ENCODE measurements around the gene COG5.
"Not testable (repeated sequence)": the region's sequence is repeated elsewhere in the genome, so short reads cannot be mapped to it uniquely, and the experiment has no call there.

COG5 gene

DNA sequence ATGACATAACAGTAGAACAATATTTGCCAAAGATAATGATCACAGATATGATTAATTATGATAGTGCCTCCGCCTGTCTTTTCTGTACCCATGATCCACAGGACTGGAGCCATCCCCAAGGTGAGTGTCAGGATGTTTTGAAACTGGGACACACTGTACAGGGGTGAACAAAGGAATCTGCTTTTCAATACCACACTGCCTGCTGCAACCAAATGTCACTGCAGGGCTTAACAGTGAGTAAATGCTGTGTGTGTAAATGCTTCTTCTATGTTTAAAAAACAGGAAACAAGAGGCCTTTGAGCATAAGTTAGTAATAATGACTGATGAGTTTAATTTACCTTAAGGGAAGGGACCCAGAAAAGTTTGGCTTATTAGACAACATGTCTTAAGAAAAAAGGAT lies 329.7 kb downstream of the COG5 start:
- H3K4me3 ChIP-seq (ENCODE audit: low read depth, low read length) = no peak overlapping the region
- no peak for DNase-seq (ENCODE audit: low read depth)
- TF ChIP-seq, protein P1, sequence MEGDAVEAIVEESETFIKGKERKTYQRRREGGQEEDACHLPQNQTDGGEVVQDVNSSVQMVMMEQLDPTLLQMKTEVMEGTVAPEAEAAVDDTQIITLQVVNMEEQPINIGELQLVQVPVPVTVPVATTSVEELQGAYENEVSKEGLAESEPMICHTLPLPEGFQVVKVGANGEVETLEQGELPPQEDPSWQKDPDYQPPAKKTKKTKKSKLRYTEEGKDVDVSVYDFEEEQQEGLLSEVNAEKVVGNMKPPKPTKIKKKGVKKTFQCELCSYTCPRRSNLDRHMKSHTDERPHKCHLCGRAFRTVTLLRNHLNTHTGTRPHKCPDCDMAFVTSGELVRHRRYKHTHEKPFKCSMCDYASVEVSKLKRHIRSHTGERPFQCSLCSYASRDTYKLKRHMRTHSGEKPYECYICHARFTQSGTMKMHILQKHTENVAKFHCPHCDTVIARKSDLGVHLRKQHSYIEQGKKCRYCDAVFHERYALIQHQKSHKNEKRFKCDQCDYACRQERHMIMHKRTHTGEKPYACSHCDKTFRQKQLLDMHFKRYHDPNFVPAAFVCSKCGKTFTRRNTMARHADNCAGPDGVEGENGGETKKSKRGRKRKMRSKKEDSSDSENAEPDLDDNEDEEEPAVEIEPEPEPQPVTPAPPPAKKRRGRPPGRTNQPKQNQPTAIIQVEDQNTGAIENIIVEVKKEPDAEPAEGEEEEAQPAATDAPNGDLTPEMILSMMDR (IDR thresholded peaks at IDR 0.05; ENCODE audit: low read depth, low read length, missing control alignments) = no peak

DNA sequence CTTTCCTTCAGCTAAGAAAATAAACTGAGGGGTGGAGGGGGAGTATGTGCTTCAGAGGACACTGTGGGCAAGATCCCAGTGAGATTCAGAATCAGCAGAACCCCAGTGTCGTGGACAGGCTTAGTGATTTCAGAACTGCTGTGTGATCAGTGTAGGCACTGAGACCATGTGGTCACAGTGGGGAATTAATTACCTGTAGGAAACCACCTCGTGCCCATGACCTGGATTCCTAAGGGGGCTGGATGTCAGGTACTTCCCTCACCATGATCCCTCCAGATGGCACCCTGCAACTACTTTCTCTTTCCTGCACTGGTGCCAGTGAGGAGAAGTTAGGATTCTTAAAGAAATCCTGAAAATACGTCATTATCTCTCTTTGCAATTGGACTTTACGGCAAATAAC lies 330.5 kb downstream of the COG5 start:
- no peak for DNase-seq (ENCODE audit: low read depth)
- no peak overlapping the region for H3K4me3 ChIP-seq (ENCODE audit: low read depth, low read length)

DNA sequence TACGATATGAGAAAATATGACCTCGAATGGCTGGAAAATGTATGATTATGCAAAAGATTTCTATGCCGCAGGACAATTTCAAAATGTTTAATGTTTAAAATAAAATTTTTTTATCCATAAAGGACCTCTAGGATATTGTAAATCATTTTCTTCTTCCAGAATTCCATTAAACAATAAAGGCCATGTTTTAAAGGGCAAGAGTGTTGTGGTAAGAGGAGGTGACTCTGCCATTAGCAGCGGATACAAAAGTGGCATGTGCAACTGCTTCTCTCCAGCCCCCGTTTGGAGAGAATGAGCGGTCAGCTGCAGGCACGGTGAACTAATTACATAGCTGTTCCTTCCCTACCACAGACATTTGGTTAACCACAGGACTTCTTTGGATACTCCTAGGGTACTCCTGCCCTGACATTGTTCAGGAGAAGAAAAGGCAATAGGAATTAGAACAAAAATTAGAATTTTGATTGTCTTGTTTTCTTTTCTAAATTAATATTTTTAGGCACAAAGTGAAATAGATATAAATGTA lies 331.1 kb downstream of the COG5 start:
- TF ChIP-seq, protein P1 (IDR thresholded peaks at IDR 0.05; ENCODE audit: low read depth, low read length, missing control alignments) = no peak
- no peak overlapping the region for H3K4me3 ChIP-seq (ENCODE audit: low read depth, low read length)
- DNase-seq (ENCODE audit: low read depth) = no peak

More for the DNA sequence above, 330.5 kb downstream of the COG5 start:
- TF ChIP-seq, protein P1 (IDR thresholded peaks at IDR 0.05; ENCODE audit: low read depth, low read length, missing control alignments) = no peak

DNA sequence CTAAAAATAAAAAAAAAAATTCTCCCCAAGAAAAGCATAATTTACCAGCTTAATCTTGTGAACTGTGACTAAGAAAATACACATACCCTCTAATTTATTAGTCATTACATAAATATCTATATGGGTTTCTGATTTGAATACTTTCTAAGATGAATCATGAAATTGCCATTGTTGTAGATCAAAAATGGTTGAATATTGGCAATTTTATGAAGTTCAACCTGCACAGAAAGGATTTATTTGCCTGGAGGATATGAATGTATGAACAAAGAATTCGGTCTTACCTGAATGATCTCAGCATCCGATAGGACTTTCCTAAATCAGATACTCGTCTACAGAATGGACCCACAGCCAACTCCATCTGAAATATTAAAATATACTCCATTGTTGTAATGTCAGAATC lies 333.4 kb downstream of the COG5 start:
- TF ChIP-seq, protein P1 (IDR thresholded peaks at IDR 0.05; ENCODE audit: low read depth, low read length, missing control alignments) = no peak
- DNase-seq (ENCODE audit: low read depth) = no peak
- no peak overlapping the region for H3K4me3 ChIP-seq (ENCODE audit: low read depth, low read length)

DNA sequence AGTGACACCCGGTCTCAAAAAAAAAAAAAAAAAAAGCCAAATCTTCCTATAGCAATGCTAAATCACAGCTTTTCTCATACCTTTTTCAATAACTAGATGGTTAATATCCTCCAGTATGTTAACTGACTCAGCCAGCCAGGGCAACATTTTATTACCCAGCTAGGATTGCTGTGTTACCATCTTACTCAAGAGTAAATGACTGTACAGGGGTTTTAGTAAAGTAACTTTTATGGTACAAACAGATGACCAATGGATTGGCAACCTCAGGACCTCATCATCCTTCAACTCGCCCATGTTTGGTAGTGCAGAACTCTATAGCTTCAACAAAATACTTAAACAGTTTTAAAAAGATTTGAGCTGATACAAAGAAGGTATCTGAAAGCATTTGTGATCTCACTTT lies 335.4 kb downstream of the COG5 start:
- DNase-seq (ENCODE audit: low read depth) = no peak
- H3K4me3 ChIP-seq (ENCODE audit: low read depth, low read length) = no peak overlapping the region
- TF ChIP-seq, protein P1 (IDR thresholded peaks at IDR 0.05; ENCODE audit: low read depth, low read length, missing control alignments) = no peak

DNA sequence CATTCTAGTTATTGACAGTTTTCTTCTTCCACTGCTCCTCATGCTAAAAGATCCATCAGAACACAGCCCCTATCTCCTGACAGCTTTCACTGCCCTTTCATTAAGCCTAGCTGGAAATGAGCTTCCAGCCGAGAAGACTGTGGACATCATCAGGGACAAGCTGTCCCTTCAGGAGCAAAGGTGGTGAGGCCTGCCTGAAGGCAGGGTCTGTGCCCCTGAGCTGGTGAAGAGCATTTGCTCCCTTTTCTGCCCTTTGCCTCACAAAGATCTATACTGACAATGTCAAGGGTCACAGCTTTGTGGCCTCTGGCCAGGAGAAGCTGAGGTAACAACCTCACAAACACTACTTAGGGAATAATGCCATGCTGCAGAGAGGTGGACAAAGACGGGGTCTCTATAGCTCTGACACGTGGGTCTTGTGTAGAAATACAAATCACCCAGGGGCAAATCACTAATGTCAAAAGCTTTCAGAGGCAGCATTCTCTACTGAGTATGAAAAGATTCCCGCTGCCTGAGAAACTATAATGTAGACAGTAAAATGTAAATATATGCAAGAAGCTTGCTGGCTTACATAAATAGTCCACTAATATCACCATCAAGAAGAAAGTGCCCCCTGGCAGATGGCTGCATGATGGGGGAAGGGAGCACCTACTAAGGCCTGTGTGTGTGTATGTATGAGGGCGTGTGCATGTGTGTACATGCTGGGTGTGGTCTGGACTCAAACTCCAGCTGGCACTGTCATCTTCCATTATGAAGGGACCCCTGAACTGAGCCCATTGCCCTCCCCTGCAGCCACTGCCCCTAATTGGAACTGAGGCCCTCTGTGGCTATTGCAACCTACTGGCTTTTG lies 339.1 kb downstream of the COG5 start:
- TF ChIP-seq, protein P1 (IDR thresholded peaks at IDR 0.05; ENCODE audit: low read depth, low read length, missing control alignments) = no peak
- no peak for DNase-seq (ENCODE audit: low read depth)
- H3K4me3 ChIP-seq (ENCODE audit: low read depth, low read length) = no peak overlapping the region

DNA sequence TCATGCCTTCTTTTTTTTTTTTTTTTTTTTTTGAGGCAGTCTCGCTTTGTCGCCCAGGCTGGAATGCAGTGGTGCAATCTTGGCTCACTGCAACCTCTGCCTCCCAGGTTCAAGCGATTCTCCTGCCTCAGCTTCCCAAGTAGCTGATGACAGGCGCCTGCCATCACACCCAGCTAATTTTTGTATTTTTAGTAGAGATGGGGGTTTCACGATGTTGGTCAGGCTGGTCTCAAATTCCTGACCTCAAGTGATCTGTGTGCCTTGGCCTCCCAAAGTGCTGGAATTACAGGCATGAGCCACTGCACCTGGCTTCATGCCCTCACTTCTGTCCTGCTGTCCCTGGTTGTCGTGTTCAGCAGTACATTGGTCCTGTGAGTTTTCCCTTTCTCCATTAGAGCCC lies 342.9 kb downstream of the COG5 start:
- not testable (repeated sequence) for H3K4me3 ChIP-seq (ENCODE audit: low read depth, low read length); DNase-seq (ENCODE audit: low read depth)

Measured in GM12864 (cell line).